Calu3 (cell line): ENCODE measurements around the gene SMIM35. TPM values are rescaled to one million over a fixed set of nuclear protein-coding genes. Genes with fewer than 3 reads are reported as not detected.
A peak's percentile ranks its signal among the peaks of the same experiment; 100 is the strongest.

Experiments
- BruUV-seq: library from RNA; stranded (reverse); fragments of 400-500 nt; replicated peaks from 2 replicates; lab custom pipeline; 2021; lab: Mats Ljungman, UMichigan
- CTCF ChIA-PET: fragments of 300-600 bp; sonication (Branson Sonifier 250); formaldehyde crosslinking; loops from one replicate; lab custom pipeline; 2022; ENCODE audit warnings: antibody characterized with exemption; lab: Charles Lee
- DNase-seq: peaks from one replicate; pipeline ENCODE4 v3.0.0; 2022
- H3K27ac Mint-ChIP-seq: one replicate; pipeline ENCODE4 v1.8.0; 2022; ENCODE audit warnings: mixed read lengths; ENCODE audit not compliant: unreplicated experiment
- H3K27me3 Mint-ChIP-seq: one replicate; pipeline ENCODE4 v1.8.0; 2022; ENCODE audit warnings: mixed read lengths; ENCODE audit not compliant: unreplicated experiment
- H3K36me3 Mint-ChIP-seq: one replicate; pipeline ENCODE4 v1.8.0; 2022; ENCODE audit warnings: mild to moderate bottlenecking, moderate library complexity, mixed read lengths; ENCODE audit not compliant: insufficient read depth, unreplicated experiment
- H3K4me1 Mint-ChIP-seq: one replicate; pipeline ENCODE4 v1.8.0; 2022; ENCODE audit warnings: mild to moderate bottlenecking, low read depth, mixed read lengths; ENCODE audit not compliant: unreplicated experiment
- H3K4me3 Mint-ChIP-seq: one replicate; pipeline ENCODE4 v1.8.0; 2022; ENCODE audit warnings: mild to moderate bottlenecking, low read depth, moderate library complexity, mixed read lengths; ENCODE audit not compliant: unreplicated experiment
- H3K9me3 Mint-ChIP-seq: one replicate; pipeline ENCODE4 v1.8.0; 2022; ENCODE audit warnings: low read depth, mixed read lengths; ENCODE audit not compliant: unreplicated experiment
- CTCF ChIP-seq: fragments of 200-600 bp; IDR thresholded peaks from one replicate; pipeline ENCODE4 v1.8.0; 2022; ENCODE audit warnings: antibody characterized with exemption; ENCODE audit not compliant: unreplicated experiment
- intact Hi-C: fragments of 100-400 bp; cut with micrococcal nuclease; formaldehyde crosslinking; loops from one replicate; pipeline ENCODE4 v1.10.0; 2022; ENCODE audit not compliant: unreplicated experiment
- total RNA-seq: library from RNA; stranded (reverse); gene quantifications from 2 replicates; pipeline ENCODE4 v1.2.3, GENCODE V29; 2022

SMIM35 gene
- total RNA-seq, 1 experiment from 2014 or later, result not detected

GRCh38 chr11:118082880-118083552 is 3.7 kb downstream of the SMIM35 start:
- intact Hi-C loops, result no loop called here
- CTCF ChIA-PET, result no interaction called here
- DNase-seq, result no peak
- no peaks in the 10 kb centered on the region for H3K27me3 Mint-ChIP-seq
- H3K27ac Mint-ChIP-seq, result no peak overlapping the region
- no peak overlapping the region for H3K4me3 Mint-ChIP-seq
- H3K36me3 Mint-ChIP-seq, result peaks cover 12% of the 10 kb centered on the region
- TF ChIP-seq CTCF, result no peak
- H3K4me1 Mint-ChIP-seq, result peaks cover 8% of the 10 kb centered on the region
- no peaks in the 10 kb centered on the region for H3K9me3 Mint-ChIP-seq
- no TSS peak for BruUV-seq

- H3K27ac Mint-ChIP-seq, result no peak overlapping the region
These were observed 5.4 kb downstream of the SMIM35 start for GRCh38 chr11:118081241-118081958.

DNA sequence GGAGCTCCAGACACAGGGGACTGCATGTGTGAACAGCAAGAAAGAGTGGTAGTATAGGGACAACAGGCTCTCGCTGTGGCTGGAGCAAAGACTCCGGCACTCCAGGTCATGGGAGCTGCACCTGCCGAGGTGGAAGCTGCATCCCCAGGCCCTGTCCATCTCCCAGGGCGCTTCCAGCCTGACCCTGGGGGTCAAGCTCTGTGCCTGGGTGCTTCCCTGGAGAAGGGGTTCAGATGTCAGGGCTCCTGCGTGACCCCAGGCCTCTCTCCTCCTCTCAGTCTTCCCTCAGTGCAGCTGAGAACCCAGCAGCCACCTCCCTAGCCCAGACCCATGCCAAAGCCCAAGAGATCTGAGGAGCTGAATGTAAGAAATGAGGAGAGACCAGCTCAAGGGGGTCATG is 6.5 kb downstream of the SMIM35 start:
- CTCF ChIA-PET, result no interaction called here
- no peak for TF ChIP-seq CTCF
- Mint-ChIP-seq H3K4me1 (peaks cover 29% of the 10 kb centered on the region), H3K4me3 (no peak overlapping the region), H3K27me3 (no peaks in the 10 kb centered on the region), H3K9me3 (no peaks in the 10 kb centered on the region), H3K27ac (no peak overlapping the region), H3K36me3 (peaks cover 27% of the 10 kb centered on the region)
- BruUV-seq, result no TSS peak
- DNase-seq, result no peak
- intact Hi-C loops, result no loop called here

More at GRCh38 chr11:118081241-118081958, 5.4 kb downstream of the SMIM35 start:
- Mint-ChIP-seq H3K9me3 (no peaks in the 10 kb centered on the region), H3K27me3 (no peaks in the 10 kb centered on the region), H3K36me3 (peaks cover 26% of the 10 kb centered on the region), H3K4me3 (no peak overlapping the region), H3K4me1 (peaks cover 19% of the 10 kb centered on the region)
- no TSS peak for BruUV-seq
- no peak for TF ChIP-seq CTCF
- CTCF ChIA-PET, result no interaction called here
- no peak for DNase-seq
- intact Hi-C loops, result no loop called here

DNA sequence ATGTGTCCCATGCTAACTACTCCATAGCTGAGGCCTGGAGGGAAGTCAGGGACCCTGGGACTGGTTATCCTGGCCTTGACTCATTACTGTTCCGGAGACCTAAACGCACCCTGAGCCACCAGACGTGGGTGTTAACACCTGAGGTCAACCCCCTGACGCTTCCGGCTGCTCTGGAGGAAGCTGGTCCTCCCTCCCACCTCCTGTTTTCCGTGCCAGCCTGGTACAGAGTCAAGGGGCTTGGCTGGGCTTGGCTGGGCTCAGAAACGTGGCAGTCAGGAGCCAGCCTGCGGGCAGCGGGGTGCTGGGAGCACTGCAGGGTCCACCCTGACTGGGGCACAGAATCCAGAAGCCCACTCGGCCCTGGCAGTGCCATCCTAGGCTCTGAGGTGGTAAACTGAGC is 7.3 kb downstream of the SMIM35 start:
- BruUV-seq, result no TSS peak
- H3K27me3 Mint-ChIP-seq, result no peaks in the 10 kb centered on the region
- CTCF ChIA-PET, result no interaction called here
- intact Hi-C loops, result no loop called here
- no peak overlapping the region for H3K27ac Mint-ChIP-seq
- H3K9me3 Mint-ChIP-seq, result no peaks in the 10 kb centered on the region
- H3K36me3 Mint-ChIP-seq, result peaks cover 27% of the 10 kb centered on the region
- peak overlapping the region; percentile 72 for H3K4me3 Mint-ChIP-seq
- no peak for DNase-seq
- H3K4me1 Mint-ChIP-seq, result peaks cover 36% of the 10 kb centered on the region
- TF ChIP-seq CTCF, result no peak
